ENCODE results near the gene FBLN7.

DNA sequence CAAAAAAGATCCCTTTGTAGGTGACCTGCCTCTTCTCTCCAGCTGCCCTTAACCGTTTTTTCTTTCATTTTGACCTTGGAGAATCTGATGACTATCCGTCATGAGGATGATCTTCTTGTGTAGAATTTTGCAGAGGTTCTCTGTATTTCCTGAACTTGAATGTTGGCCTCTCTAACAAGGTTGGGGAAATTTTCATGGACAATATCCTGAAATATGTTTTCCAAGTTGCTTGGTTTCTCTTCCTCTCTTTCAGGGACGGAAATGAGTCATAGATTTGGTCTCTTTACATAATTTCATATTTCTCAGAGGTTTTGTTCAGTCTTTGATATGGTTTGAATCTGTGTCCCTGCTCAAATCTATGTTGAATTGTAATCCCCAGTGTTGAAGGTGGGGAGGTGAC is 82.6 kb downstream of the FBLN7 start:
- TF ChIP-seq POLR2A (IDR thresholded peaks at IDR 0.05) (no peak), POLR2AphosphoS5 (IDR thresholded peaks at IDR 0.05) (no peak), EP300 (IDR thresholded peaks at IDR 0.05) (no peak)
- TF ChIP-seq, protein P1, sequence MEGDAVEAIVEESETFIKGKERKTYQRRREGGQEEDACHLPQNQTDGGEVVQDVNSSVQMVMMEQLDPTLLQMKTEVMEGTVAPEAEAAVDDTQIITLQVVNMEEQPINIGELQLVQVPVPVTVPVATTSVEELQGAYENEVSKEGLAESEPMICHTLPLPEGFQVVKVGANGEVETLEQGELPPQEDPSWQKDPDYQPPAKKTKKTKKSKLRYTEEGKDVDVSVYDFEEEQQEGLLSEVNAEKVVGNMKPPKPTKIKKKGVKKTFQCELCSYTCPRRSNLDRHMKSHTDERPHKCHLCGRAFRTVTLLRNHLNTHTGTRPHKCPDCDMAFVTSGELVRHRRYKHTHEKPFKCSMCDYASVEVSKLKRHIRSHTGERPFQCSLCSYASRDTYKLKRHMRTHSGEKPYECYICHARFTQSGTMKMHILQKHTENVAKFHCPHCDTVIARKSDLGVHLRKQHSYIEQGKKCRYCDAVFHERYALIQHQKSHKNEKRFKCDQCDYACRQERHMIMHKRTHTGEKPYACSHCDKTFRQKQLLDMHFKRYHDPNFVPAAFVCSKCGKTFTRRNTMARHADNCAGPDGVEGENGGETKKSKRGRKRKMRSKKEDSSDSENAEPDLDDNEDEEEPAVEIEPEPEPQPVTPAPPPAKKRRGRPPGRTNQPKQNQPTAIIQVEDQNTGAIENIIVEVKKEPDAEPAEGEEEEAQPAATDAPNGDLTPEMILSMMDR (IDR thresholded peaks at IDR 0.05) = no peak

Data from suprapubic skin (tissue), 4 donors.